ENCODE data around the gene RPAP3.
"Not testable (repeated sequence)": the region's sequence is repeated elsewhere in the genome, so short reads cannot be mapped to it uniquely, and the experiment has no call there.

RPAP3 gene

GRCh38 chr12:47636908-47637780, 68.7 kb downstream of the RPAP3 start:
- no peak overlapping the region for H3K9ac ChIP-seq (ENCODE audit: low read length)
- H3K4me3 ChIP-seq (ENCODE audit: low read length), result no peak overlapping the region
- H3K9me3 ChIP-seq (ENCODE audit: control insufficient read depth, low read length), result no peaks in the 10 kb centered on the region
- H3K4me1 ChIP-seq (ENCODE audit: control insufficient read depth, insufficient read depth, low read length), result no peaks in the 10 kb centered on the region
- no peaks in the 10 kb centered on the region for H3K27me3 ChIP-seq (ENCODE audit: control insufficient read depth, insufficient read depth, low read length)
- H3K36me3 ChIP-seq (ENCODE audit: control insufficient read depth, insufficient read depth, low read length), result no peaks in the 10 kb centered on the region

- H3K36me3 ChIP-seq (ENCODE audit: control insufficient read depth, insufficient read depth, low read length); H3K4me1 ChIP-seq (ENCODE audit: control insufficient read depth, insufficient read depth, low read length); H3K9ac ChIP-seq (ENCODE audit: low read length); H3K27me3 ChIP-seq (ENCODE audit: control insufficient read depth, insufficient read depth, low read length); H3K9me3 ChIP-seq (ENCODE audit: control insufficient read depth, low read length); H3K4me3 ChIP-seq (ENCODE audit: low read length): not testable (repeated sequence)
These were observed 70.1 kb downstream of the RPAP3 start for GRCh38 chr12:47635770-47636169.

- Histone ChIP-seq H3K27me3 (ENCODE audit: control insufficient read depth, insufficient read depth, low read length) (no peaks in the 10 kb centered on the region), H3K4me3 (ENCODE audit: low read length) (no peak overlapping the region)
These were observed 71.7 kb downstream of the RPAP3 start for GRCh38 chr12:47634127-47634526.

GRCh38 chr12:47621960-47622359, 83.9 kb downstream of the RPAP3 start:
- Histone ChIP-seq H3K9ac (ENCODE audit: low read length) (no peak overlapping the region), H3K36me3 (ENCODE audit: control insufficient read depth, insufficient read depth, low read length) (no peaks in the 10 kb centered on the region), H3K27me3 (ENCODE audit: control insufficient read depth, insufficient read depth, low read length) (no peaks in the 10 kb centered on the region), H3K9me3 (ENCODE audit: control insufficient read depth, low read length) (no peaks in the 10 kb centered on the region), H3K4me3 (ENCODE audit: low read length) (no peak overlapping the region), H3K4me1 (ENCODE audit: control insufficient read depth, insufficient read depth, low read length) (no peaks in the 10 kb centered on the region)

More at GRCh38 chr12:47634127-47634526, 71.7 kb downstream of the RPAP3 start:
- Histone ChIP-seq H3K9me3 (ENCODE audit: control insufficient read depth, low read length) (no peaks in the 10 kb centered on the region), H3K36me3 (ENCODE audit: control insufficient read depth, insufficient read depth, low read length) (no peaks in the 10 kb centered on the region), H3K4me1 (ENCODE audit: control insufficient read depth, insufficient read depth, low read length) (no peaks in the 10 kb centered on the region), H3K9ac (ENCODE audit: low read length) (no peak overlapping the region)

- Histone ChIP-seq H3K27me3 (ENCODE audit: control insufficient read depth, insufficient read depth, low read length) (no peaks in the 10 kb centered on the region), H3K36me3 (ENCODE audit: control insufficient read depth, insufficient read depth, low read length) (no peaks in the 10 kb centered on the region), H3K4me1 (ENCODE audit: control insufficient read depth, insufficient read depth, low read length) (no peaks in the 10 kb centered on the region), H3K9ac (ENCODE audit: low read length) (no peak overlapping the region), H3K4me3 (ENCODE audit: low read length) (no peak overlapping the region), H3K9me3 (ENCODE audit: control insufficient read depth, low read length) (no peaks in the 10 kb centered on the region)
These were observed 88.4 kb downstream of the RPAP3 start for GRCh38 chr12:47617476-47617875.

GRCh38 chr12:47616440-47616839, 89.4 kb downstream of the RPAP3 start:
- Histone ChIP-seq H3K36me3 (ENCODE audit: control insufficient read depth, insufficient read depth, low read length) (no peaks in the 10 kb centered on the region), H3K27me3 (ENCODE audit: control insufficient read depth, insufficient read depth, low read length) (no peaks in the 10 kb centered on the region), H3K4me3 (ENCODE audit: low read length) (no peak overlapping the region), H3K9ac (ENCODE audit: low read length) (no peak overlapping the region), H3K4me1 (ENCODE audit: control insufficient read depth, insufficient read depth, low read length) (no peaks in the 10 kb centered on the region), H3K9me3 (ENCODE audit: control insufficient read depth, low read length) (no peaks in the 10 kb centered on the region)

GRCh38 chr12:47615711-47616110, 90.1 kb downstream of the RPAP3 start:
- Histone ChIP-seq H3K4me3 (ENCODE audit: low read length) (no peak overlapping the region), H3K36me3 (ENCODE audit: control insufficient read depth, insufficient read depth, low read length) (no peaks in the 10 kb centered on the region), H3K4me1 (ENCODE audit: control insufficient read depth, insufficient read depth, low read length) (no peaks in the 10 kb centered on the region), H3K27me3 (ENCODE audit: control insufficient read depth, insufficient read depth, low read length) (no peaks in the 10 kb centered on the region), H3K9me3 (ENCODE audit: control insufficient read depth, low read length) (no peaks in the 10 kb centered on the region), H3K9ac (ENCODE audit: low read length) (no peak overlapping the region)

GRCh38 chr12:47614521-47614920, 91.3 kb downstream of the RPAP3 start:
- Histone ChIP-seq H3K36me3 (ENCODE audit: control insufficient read depth, insufficient read depth, low read length) (no peaks in the 10 kb centered on the region), H3K4me1 (ENCODE audit: control insufficient read depth, insufficient read depth, low read length) (no peaks in the 10 kb centered on the region), H3K9ac (ENCODE audit: low read length) (no peak overlapping the region), H3K4me3 (ENCODE audit: low read length) (no peak overlapping the region), H3K9me3 (ENCODE audit: control insufficient read depth, low read length) (no peaks in the 10 kb centered on the region), H3K27me3 (ENCODE audit: control insufficient read depth, insufficient read depth, low read length) (no peaks in the 10 kb centered on the region)

- no peak overlapping the region for H3K9ac ChIP-seq (ENCODE audit: low read length)
- no peak overlapping the region for H3K4me3 ChIP-seq (ENCODE audit: low read length)
- no peaks in the 10 kb centered on the region for H3K4me1 ChIP-seq (ENCODE audit: control insufficient read depth, insufficient read depth, low read length)
- no peaks in the 10 kb centered on the region for H3K36me3 ChIP-seq (ENCODE audit: control insufficient read depth, insufficient read depth, low read length)
- H3K9me3 ChIP-seq (ENCODE audit: control insufficient read depth, low read length), result no peaks in the 10 kb centered on the region
- H3K27me3 ChIP-seq (ENCODE audit: control insufficient read depth, insufficient read depth, low read length), result no peaks in the 10 kb centered on the region
These were observed 92.9 kb downstream of the RPAP3 start for GRCh38 chr12:47612953-47613352.

- Histone ChIP-seq H3K4me1 (ENCODE audit: control insufficient read depth, insufficient read depth, low read length) (no peaks in the 10 kb centered on the region), H3K36me3 (ENCODE audit: control insufficient read depth, insufficient read depth, low read length) (no peaks in the 10 kb centered on the region), H3K4me3 (ENCODE audit: low read length) (no peak overlapping the region), H3K9ac (ENCODE audit: low read length) (no peak overlapping the region), H3K27me3 (ENCODE audit: control insufficient read depth, insufficient read depth, low read length) (no peaks in the 10 kb centered on the region), H3K9me3 (ENCODE audit: control insufficient read depth, low read length) (no peaks in the 10 kb centered on the region)
These were observed 93.9 kb downstream of the RPAP3 start for GRCh38 chr12:47611906-47612305.
